GM19468 (cell line): Measurements from ENCODE around the gene C1orf21.

Experiments used
- ATAC-seq: cut with Tn5 transposase; IDR thresholded peaks from one replicate; pipeline ENCODE4 v1.9.1; 2021; ENCODE audit warnings: mild to moderate bottlenecking, moderate library complexity, moderate number of reproducible peaks; ENCODE audit not compliant: unreplicated experiment; ENCODE audit errors: extremely low read depth

The C1orf21 gene

DNA sequence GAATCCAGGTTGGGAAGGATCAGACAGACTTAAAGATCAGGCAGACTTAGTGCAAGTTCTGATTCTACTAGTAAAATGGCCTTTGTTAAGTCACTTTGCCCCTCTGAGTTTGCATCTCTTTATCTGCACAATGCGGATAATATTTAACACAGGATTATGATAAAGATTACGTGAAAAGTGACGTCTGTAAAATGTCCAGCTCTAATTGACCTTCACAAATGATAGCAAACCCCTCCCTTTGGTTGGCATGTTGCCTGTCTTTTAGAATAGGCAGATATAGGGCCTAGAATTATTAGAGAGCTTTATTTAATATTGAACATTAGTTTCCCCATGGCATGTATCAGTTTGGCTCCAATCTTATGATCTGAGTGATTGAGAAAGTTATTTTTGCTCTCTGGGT is 55.4 kb downstream of the C1orf21 start:
- no peak for ATAC-seq

DNA sequence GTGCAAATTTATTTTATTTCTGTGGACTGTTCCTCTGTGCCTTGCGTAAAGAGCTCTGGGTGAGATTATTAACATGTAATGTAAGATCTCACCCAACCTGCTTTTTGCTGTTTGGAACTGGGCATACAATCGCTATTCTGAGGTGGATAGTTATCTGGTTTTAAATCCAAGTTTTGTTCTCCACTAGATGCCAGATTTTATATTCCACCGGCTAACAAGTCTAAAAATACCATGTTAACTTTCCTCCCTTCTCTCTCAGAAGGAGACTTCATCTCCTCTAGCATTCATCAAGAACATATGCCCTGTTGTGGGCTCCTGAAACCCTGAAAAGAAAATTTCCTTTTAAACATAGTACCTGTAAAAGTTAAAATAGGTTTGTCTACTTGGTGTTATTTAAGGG is 56.4 kb downstream of the C1orf21 start:
- no peak for ATAC-seq

DNA sequence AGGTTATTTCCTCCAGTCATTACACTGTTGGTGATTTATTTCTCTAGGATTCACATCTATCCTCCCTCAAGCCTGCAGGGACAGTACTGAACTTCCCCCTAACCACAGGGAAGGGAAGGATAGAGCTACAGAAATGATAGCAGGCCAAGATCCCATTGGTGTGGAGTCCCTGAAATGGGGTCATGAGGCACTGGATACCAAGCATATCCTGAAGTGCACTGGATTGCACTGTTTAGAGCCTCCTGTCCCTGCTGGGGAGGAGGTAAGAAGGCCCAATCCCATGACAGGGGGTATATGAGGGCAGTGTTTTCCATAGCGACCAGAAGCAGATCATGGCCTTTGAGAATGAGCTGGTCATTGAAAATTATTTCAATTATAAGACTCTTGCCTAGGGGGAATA is 56.8 kb downstream of the C1orf21 start:
- ATAC-seq: no peak

DNA sequence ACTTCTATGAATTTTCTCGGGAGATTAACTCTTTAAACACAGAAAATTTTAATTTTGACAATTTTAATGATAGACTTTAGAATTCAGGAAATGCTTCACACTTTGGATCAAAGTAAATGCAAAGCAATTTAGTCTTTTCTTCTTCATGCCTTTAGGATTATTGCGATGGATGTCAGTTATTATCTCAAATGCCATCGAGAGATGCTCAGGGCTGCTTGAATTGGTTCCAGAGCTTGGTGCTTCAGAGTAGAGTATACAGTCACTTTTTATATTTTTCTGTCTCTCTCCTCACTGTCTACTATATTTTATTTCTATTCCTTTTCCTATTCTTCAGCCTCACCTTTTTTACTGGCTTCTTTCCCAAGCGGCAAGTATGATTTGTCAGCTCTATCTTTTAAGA is 59.2 kb downstream of the C1orf21 start:
- ATAC-seq: no peak

DNA sequence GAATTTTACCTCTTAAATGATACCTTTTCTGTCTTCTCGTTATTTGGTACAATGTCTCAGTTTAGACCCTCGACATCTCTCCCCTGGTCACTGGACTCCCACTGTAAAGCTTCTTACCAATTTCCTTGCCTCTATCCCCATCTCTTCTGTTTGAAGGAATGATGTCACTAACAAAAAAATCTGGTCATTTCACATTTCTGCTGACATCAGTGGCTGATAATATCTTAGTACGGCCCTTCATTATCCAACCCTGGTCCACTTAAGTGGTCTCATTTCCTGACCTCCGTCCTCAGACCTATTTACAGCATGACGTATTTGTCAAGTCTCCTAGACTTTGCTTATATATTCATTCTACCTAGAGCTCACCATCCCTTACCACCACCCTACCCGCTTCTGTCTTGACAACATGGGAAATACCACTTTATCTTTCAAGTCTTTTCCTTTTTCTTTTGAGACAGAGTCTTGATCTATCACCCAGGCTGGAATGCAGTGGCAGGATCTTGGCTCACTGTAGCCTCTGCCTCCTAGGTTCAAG is 60.9 kb downstream of the C1orf21 start:
- no peak for ATAC-seq

DNA sequence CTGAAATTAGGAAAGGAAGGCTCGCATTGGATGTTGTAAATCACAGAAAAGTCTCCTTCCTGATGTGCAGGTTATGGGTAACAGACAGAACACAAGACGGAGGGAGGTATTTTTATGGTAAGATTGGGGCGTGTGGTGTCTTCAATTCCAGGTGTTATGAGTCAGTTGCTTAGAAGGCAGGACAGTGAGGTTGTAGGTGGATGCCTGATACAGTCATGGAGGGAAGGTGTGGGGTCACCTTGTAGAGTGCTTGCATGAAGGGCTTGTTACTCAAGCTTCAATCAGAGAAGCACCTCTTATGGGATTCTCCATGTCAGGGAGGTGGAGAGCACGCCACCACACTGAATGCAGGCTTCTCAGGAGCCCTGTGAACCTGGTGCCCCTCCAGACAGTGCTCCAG is 63.1 kb downstream of the C1orf21 start:
- no peak for ATAC-seq

DNA sequence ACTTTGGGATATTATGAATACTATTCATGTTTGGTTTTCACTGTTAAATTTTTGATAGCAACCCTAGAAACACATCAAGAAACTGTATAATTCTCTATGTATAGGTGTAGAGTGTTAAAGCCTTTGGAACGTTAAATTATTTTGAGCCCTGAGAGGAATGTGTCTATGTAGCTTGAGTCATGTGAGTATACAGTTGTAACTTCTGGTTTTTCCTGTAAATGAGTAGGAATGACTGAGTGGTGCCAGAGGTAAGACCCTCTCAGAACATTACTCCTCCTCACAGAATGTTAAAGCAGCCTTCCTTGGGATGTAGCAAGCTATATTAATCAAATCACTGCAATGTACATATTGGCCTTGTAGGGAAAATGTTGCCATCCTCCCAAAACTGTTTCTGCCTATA is 69.0 kb downstream of the C1orf21 start:
- no peak for ATAC-seq

DNA sequence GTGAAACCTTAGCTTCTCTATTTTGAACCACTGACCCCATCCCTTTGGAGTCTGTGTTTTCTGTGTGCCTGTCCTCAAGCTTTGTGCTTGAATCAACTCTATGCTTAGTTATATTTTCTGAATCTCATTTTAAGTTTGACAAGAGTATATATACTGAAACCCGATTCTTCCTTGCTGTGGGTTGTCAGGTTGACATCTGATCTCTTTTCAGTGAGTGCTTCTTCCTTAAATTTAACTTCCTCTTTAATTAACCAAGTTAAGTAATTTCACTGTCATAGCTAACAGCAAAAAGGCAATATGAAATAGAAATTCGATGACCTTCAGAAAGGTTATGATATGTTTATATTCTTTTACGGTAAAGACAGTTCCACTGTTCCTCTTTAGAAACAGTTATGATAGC is 69.4 kb downstream of the C1orf21 start:
- ATAC-seq: no peak

DNA sequence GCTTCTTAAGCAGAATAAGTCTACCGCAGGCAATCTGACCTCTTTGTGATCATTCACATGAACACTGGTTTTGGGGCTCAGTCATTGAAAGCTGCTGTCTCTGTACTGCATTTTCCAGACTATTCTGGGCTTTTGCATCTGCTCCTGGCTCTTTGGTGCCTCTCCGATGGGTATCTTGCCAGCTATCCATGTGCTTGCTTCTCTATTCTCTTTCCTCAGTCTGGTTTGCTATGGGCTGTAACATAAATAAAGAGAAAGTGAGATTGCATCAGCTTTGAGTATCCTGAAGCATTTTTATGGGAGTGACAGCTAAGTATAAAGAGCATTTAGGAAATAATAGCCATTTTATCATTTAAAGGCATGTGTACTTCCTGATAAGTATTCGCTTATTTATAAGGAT is 70.7 kb downstream of the C1orf21 start:
- no peak for ATAC-seq

DNA sequence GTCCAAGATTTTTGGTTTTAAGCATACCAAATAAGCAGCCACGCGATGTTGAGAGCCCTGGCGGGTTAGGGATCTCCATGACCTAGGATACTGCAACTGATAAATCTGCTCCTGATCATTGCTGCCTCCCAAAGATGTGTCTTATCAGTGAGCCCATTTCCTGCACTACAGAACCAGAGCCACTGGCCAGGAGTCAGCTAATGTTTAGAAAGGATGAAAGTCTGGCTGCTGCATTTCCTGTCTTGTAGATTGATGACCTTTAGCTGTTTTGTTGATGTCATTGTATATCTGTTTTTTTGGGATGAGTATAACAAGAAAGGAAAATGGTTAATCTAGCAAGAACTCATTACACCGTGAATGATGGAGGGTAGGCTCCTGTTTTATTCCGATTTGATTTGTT is 74.5 kb downstream of the C1orf21 start:
- ATAC-seq: no peak

DNA sequence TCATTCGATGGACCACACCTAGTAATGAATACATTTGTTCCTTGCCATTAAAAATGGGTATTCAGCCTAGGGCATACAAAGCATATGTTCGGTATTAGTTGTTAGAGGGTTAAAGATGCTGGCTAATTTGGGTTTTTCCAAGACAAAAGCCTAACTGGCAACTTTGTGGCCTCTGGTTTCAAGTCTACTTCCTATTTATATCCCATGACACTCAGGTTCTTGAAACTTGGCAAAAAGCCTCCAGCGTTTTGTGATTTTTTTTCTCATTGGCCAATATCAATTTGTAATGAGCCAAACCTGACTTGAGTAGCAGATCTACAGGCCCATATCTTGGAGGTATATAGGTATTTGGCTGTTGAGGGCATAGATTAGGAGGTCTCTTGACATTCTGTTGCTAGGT is 75.3 kb downstream of the C1orf21 start:
- no peak for ATAC-seq

DNA sequence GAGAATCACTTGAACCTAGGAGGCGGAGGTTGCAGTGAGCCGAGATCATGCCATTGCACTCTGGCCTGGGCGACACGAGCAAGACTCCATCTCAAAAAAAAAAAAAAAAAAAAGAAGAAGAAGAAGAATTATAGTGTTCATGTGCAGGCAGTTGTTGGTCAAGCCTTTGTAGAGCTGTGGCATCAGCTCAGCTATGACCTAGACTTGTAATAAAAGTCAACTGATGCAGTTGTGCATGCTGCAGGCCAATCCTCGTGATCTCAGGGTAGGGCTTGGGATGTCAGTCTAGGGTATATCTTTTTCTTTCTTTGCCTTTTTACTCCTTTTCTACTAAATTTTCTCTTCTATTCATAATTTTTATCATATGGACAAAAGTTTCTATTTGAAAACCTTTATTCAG is 76.2 kb downstream of the C1orf21 start:
- no peak for ATAC-seq

DNA sequence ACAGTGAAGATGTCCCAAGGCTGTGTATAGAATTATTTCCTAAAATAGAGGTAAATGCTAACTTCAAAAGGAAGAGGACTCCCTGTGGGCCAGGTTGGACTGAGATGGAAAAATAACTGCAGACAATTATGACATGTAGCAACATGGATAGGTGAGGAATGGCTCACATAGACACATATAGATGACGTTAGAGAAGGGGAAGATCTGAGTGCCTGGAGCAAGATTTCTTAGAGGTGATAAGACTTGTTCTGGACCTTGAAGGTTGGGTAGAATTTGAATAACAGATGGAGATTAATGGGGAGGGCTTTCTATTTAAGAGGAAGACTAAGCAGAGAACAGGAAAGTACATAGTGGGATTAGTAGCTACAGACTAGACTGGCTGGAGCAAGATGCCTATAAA is 76.9 kb downstream of the C1orf21 start:
- no peak for ATAC-seq

DNA sequence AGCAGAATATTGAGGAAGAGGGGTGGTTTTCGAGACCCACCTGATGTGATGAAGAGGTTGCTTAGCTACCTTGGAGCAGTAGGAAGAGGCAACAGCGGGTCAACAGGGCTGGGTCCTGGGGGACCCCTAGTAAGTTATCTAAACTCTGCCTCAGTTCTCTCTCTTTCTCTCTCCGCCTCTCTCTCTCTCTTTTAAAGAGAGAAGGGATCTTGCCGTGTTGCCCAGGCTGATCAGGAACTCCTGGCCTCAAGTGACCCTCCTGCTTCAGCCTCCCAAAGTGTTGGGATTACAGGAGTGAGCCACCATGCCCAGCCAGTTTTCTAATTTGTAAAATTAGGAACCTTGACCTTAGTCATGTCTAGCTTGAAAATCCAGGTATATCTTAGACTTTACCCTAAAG is 77.9 kb downstream of the C1orf21 start:
- ATAC-seq: no peak

DNA sequence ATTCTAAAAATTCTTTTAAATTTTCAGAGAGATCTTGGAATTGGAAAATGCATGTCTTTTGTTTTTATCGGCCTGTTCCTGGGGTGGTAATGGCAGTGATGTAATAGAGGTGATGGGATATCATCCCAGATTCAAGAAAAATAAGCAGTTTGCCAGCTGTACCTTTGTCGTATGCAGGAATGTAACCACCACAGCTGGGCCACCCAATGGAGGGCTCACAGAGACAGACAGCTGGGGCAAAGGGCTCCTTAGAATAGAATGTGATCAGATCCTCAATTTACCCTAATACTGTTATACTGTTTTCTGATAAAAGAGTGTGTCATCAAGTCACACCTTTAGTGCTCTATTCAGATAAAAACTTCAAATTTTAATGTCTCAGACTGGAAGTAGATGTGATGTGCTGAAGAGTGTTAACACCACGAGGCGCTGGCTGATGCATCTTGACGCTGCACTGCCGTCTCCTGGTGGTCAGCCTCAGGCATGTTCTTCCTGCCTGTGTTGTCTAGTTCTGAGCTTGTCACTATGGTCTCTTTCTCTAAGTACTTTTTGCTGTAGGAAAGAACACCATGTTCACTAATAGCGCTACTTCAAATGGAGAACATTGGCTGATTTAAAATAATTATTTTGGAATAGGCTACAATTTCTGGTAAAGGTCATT is 78.8 kb downstream of the C1orf21 start:
- ATAC-seq: no peak

DNA sequence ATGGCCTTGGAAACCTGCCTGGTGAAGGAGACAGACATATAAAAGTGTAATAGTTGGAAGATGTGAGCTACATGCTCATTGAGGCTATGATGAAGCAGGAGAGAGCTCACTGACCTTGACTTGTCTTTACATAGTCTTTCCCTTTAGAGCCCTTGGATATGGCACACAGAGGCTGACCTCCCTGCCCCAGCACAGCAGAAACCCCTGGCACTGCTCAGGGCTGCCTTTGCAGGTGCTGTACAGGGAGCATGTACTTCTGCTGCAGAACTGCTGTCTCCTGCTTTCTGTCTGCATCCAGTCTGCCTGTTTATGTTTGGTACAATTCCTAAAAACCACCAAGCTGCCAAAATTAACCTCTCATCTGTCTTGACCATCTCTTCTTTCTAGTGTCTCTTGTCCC is 80.5 kb downstream of the C1orf21 start:
- ATAC-seq: no peak

DNA sequence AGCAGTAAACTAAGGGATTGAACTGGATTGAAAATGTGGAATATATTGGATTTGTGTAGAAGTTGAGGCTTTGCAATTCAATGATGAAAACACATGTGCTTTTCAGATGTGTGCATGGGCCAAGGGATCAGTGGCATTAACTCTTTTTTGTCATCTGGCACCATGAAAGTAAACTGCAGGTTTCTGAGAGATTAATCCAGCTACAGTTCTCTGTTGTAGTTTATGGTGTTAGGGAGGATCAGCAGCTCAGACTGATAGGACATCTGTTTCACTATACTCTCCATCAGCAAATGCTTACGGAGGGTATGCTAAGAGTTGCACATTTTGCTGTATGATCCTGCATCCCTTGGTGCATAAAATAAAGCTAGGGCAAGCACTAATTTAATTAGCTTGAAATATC is 82.6 kb downstream of the C1orf21 start:
- no peak for ATAC-seq

DNA sequence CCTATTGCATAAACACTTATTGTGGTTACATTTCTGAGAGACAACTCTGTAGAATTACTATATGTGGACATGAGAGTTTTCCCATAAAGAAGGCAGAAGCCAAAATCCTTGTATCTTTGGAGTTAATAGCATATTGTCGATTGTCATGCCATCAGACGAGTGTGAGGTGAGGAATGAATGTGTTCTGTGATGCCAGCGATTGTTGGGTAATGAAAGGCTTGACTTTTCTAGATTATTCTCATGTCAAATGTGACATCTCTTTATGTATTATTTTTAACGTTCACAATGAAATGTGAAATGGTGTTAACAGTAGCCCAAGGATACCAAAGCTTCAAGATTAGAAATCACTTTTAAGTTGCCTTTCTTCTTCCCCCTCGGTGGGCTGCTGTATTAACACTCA is 84.9 kb downstream of the C1orf21 start:
- ATAC-seq: no peak

DNA sequence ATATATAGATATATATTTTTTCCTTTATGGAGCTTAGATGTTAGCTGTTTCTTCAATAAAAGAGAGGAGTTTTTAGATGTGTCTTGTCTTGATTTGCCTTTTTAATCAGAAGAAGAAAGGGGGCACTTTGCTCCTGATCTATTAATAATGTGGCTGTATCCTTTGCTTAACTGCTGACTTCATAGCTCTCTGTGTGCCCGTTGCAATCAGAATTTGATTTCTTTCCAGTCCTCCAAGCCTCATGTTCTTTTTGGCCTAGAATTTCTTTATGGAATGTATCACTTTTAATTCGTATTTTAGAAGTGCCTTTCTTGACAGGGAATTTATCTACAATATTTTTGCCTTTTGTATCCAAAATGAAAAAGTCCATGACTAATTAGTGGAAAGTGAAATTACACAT is 85.3 kb downstream of the C1orf21 start:
- no peak for ATAC-seq

DNA sequence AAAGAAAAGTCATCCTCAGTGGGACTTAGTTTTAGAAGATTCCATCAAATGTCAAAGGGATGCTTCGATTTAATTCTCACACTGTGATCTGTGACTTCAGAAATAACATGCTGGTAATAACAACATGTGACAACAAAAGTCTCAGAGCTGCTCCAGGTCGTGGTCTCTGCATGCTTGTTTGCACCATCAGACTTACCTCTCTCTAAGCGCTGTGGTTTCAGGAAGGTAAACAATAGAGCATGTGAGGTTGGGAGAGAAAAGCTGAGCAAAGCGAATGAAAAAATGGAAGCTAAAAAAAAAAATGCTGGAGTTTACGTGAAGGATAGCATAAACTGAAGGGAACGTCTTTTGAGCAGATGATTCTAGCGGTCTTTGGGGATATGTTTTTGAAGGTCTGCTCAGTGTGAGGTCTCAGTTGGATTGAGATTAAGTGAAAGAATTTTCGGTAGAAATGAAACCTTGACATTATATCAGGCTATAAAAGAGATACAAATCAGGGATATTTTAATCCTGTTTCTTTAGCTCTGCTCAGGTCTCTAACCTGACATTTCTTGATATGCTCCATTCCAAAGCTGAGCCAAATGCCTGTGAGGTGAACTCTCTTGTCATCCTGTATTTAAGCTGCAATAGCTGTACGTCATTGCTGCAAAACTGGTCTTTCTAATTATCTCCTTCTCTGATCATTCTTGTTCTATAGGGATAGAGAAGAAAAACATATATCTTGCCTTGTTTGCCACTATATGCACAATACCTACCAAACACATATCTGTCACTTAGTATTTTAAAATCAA is 86.5 kb downstream of the C1orf21 start:
- no peak for ATAC-seq

DNA sequence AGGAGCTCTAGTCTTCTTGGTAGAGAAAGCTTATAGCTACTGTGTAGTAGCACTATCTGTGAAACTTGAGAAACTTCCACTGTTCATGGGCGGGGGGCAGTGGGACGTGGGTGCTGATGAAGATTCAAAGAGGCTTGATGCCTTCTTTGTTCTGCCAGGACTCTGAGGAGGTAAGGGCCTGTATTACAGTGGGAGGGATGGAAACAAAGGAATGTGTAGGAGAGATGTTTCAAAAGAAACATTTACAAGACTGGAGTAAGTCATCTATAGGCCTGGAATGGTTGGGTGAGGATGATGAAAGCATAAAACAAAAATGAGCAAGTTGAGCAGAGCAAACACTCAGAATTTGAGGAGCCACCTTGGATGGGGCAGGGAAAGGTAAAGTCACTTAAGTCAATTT is 89.4 kb downstream of the C1orf21 start:
- no peak for ATAC-seq
